H1 (cell line): ENCODE data around the gene RHBDF2. TPM values are rescaled to one million over a fixed set of nuclear protein-coding genes. Genes with fewer than 3 reads are reported as not detected.

Experiments used
- CEBPB ChIP-seq: IDR thresholded peaks from 2 replicates; pipeline ENCODE4 v1.6.1; 2012; ENCODE audit warnings: low read depth, low read length
- POLR2A ChIP-seq, 2 experiments: IDR thresholded peaks; 1 replicate in 1 of 2; 2 replicates in 1 of 2; pipeline ENCODE4 v1.6.1; 2011; ENCODE audit warnings: low read depth in 2 of 2, low read length in 2 of 2, mild to moderate bottlenecking in 2 of 2; ENCODE audit errors: control extremely low read depth in 1 of 2
- POLR2AphosphoS5 ChIP-seq: IDR thresholded peaks from 2 replicates; pipeline ENCODE4 v1.6.1; 2011; ENCODE audit warnings: low read depth, low read length
- RXRA ChIP-seq: IDR thresholded peaks from 2 replicates; pipeline ENCODE4 v1.6.1; 2011; ENCODE audit warnings: low read depth, mild to moderate bottlenecking, low read length, moderate library complexity; ENCODE audit not compliant: insufficient read depth
- SUZ12 ChIP-seq: fragments of 200-600 bp; sonication (generic); IDR thresholded peaks from 2 replicates; pipeline ENCODE4 v1.6.1; 2012; ENCODE audit warnings: mild to moderate bottlenecking, inconsistent platforms, low read length, moderate library complexity, mixed read lengths
- TAF7 ChIP-seq: optimal IDR thresholded peaks from 2 replicates; pipeline ENCODE3; 2011; ENCODE audit warnings: low read depth, mild to moderate bottlenecking, inconsistent platforms, low read length, moderate library complexity, borderline replicate concordance
- USF2 ChIP-seq: IDR thresholded peaks from 2 replicates; pipeline ENCODE4 v1.6.1; 2011; ENCODE audit warnings: low read length, improper control_type of control experiment
- polyA plus RNA-seq, 7 experiments: library from polyadenylated mRNA; depleted of rRNA in 3 of 7; stranded (reverse) in 5 of 7; unstranded in 2 of 7; fragments of >200 nt in 5 of 7; fragments of 200-250 nt in 2 of 7; gene quantifications; 1 replicate in 5 of 7; 2 replicates in 1 of 7; 4 replicates in 1 of 7; pipeline versions ENCODE4 v1.2.1 to v1.2.3, GENCODE V29; 2011 to 2013; ENCODE audit warnings: missing spikeins in 2 of 7, mixed read lengths in 2 of 7
- total RNA-seq: library from RNA; stranded (reverse); fragmentation: NEBNext Ultra II Directional; extraction: Animal tissue kit (Norgen Biotek cat#: 25700); gene quantifications from 2 replicates; pipeline ENCODE4 v1.2.1, GENCODE V29; 2021

The RHBDF2 gene
- total and polyA plus RNA-seq, 2 of the 8 experiments (the other 6 are each of a cell fraction or from before 2014, with no cell fraction given): 21.2 to 25.9 TPM

- no peak for TF ChIP-seq RXRA
- peak; percentile 64; the same call in 1 of the 2 replicates for TF ChIP-seq CEBPB
- TF ChIP-seq POLR2AphosphoS5: no peak
- peak; percentile 75 for TF ChIP-seq USF2
- no peak for TF ChIP-seq SUZ12
- TF ChIP-seq POLR2A (IDR thresholded peaks at IDR 0.05; ENCODE audit: control extremely low read depth in 1 of 2, low read depth in 2 of 2, low read length in 2 of 2): no peak
- TF ChIP-seq TAF7: no peak
These were observed 55.4 kb downstream of the RHBDF2 start (continued) for GRCh38 chr17:76445697-76446448.
